Esophagus (tissue), 2 donors: Measurements from ENCODE around the gene BCAR3. TPM values are rescaled to one million over a fixed set of nuclear protein-coding genes. Genes with fewer than 3 reads are reported as not detected.

Source experiments
- H3K27ac ChIP-seq, 2 donors: one replicate each; pipeline ENCODE4 v1.5.1; 2013; ENCODE audit warnings: low read depth in 2 of 2, mild to moderate bottlenecking in 2 of 2, inconsistent platforms in 1 of 2, low read length in 1 of 2, moderate library complexity in 1 of 2
- H3K27me3 ChIP-seq, 2 donors: one replicate each; pipeline ENCODE4 v1.6.1; 2013; ENCODE audit warnings: low read length in 2 of 2, control low read depth in 1 of 2, mild to moderate bottlenecking in 1 of 2; ENCODE audit not compliant: insufficient read depth in 2 of 2, control insufficient read depth in 1 of 2
- H3K36me3 ChIP-seq, 2 donors: one replicate each; pipeline ENCODE4 v1.6.1; 2013; ENCODE audit warnings: low read length in 1 of 2; ENCODE audit not compliant: control insufficient read depth in 2 of 2, insufficient read depth in 2 of 2
- H3K4me1 ChIP-seq, 2 donors: one replicate each; pipeline ENCODE4 v1.6.1; 2013; ENCODE audit warnings: low read length in 1 of 2; ENCODE audit not compliant: control insufficient read depth in 2 of 2, insufficient read depth in 2 of 2
- H3K4me3 ChIP-seq, 2 donors: one replicate each; pipeline ENCODE4 v1.5.1; 2013; ENCODE audit warnings: low read length in 2 of 2, mild to moderate bottlenecking in 2 of 2, low read depth in 1 of 2, moderate library complexity in 1 of 2
- H3K9me3 ChIP-seq, 2 donors: one replicate each; pipeline ENCODE4 v1.6.1; 2013; ENCODE audit warnings: mild to moderate bottlenecking in 2 of 2, low read depth in 1 of 2, low read length in 1 of 2, moderate library complexity in 1 of 2; ENCODE audit not compliant: control insufficient read depth in 2 of 2, insufficient read depth in 1 of 2
- WGBS, 2 donors: extraction: QIAGEN DNeasy Blood & Tissue Kit; methylation state at CpG; one replicate each; pipeline ENCODE4 v1.1.7; 2013; 5-methylcytosine and 5-hydroxymethylcytosine counted together
- polyA plus RNA-seq, 2 donors: library from polyadenylated mRNA; stranded (reverse); fragments of 200-250 nt; gene quantifications; one replicate each; pipeline ENCODE4 v1.2.3, GENCODE V29; 2013
- donor health status: healthy with polysubstance abuse.
- donor health status: Bipolar disorder and iron deficiency.

The BCAR3 gene
- polyA plus RNA-seq, 2 donors = 7.5 to 9.4 TPM

GRCh38 chr1:93607814-93608186, 73.8 kb downstream of the BCAR3 start:
- 84 to 87% methylated on average over 5 of the region's 5 CpGs for WGBS, 2 donors
- H3K9me3 ChIP-seq = no peaks in the 10 kb centered on the region
- peak overlapping the region in 1 of 2 donors; percentile 24 for H3K27ac ChIP-seq
- no peak overlapping the region for H3K4me3 ChIP-seq
- H3K4me1 ChIP-seq = peaks cover 5 to 7% of the 10 kb centered on the region in 2 donors
- H3K36me3 ChIP-seq = no peaks in the 10 kb centered on the region
- H3K27me3 ChIP-seq = no peaks in the 10 kb centered on the region

DNA sequence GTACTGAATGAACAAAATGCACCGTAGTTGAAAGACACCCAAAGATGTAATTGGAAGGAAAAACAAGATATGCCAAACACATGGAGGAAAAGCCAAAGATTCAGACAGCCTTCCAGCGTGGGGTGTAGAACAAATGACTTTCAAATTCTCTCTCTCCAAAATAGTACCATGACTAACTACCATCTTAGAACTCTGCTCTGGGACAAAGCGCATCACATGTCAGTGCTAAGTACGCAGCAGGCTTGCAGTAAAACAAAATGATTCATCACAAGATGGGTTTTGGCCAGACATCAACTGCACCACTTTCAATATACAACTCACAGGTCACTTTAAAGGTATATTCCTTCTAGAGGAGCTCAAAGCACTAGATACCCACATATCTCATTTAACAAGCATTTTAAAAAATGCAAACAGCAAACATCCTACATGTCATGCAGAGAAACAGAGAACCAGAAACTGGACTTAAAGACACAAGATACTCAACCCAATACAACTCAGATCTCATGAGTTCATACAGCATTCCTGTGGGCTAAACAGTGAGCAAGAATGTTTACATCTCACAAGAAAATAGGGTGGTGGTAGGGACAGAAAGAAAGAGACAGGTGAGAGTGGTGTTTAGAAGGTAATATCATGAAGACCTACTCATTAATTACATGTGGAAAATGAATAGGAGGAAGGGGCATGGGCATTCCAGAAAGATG, 75.7 kb downstream of the BCAR3 start:
- peaks cover 5 to 7% of the 10 kb centered on the region in 2 donors for H3K4me1 ChIP-seq

DNA sequence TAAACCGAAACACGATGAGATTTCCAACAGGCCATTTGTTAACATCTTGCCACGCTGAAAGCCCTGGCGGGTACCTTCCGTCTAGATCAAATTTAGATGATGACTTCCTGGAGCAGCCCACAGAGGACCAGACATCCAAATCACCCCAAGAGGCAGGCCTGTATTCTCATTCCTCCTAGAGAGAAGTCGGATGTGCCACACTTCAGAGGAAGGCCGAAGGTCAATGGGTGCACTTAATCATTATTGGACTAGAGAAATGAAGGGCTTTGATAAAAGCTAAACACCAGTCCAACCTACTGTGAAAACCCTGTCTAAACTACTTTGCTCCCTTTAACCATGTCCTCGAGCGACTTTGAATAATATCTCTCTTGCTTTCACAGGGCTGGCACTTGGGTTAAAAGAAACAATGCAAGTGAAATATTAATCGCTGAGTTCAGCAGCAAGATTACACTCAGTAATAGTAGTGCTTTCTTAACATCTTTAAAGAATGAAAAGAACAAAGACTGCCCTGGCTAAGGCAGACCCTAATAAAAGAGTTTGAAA, 76.5 kb downstream of the BCAR3 start:
- 77 to 88% methylated on average over 10 of the region's 10 CpGs for WGBS, 2 donors
- H3K36me3 ChIP-seq = no peaks in the 10 kb centered on the region
- no peaks in the 10 kb centered on the region for H3K27me3 ChIP-seq
- no peaks in the 10 kb centered on the region for H3K9me3 ChIP-seq
- no peak overlapping the region for H3K27ac ChIP-seq
- no peak overlapping the region for H3K4me3 ChIP-seq
- H3K4me1 ChIP-seq = peaks cover 5 to 7% of the 10 kb centered on the region in 2 donors

More for the DNA sequence above, 75.7 kb downstream of the BCAR3 start:
- no peak overlapping the region for H3K27ac ChIP-seq
- H3K27me3 ChIP-seq = no peaks in the 10 kb centered on the region
- no peaks in the 10 kb centered on the region for H3K36me3 ChIP-seq
- 38 to 52% methylated on average over 4 of the region's 4 CpGs for WGBS, 2 donors
- H3K9me3 ChIP-seq = no peaks in the 10 kb centered on the region
- no peak overlapping the region for H3K4me3 ChIP-seq

GRCh38 chr1:93604411-93604810, 77.2 kb downstream of the BCAR3 start:
- Histone ChIP-seq H3K27me3 (no peaks in the 10 kb centered on the region), H3K9me3 (no peaks in the 10 kb centered on the region), H3K27ac (no peak overlapping the region), H3K4me1 (peaks cover 5 to 8% of the 10 kb centered on the region in 2 donors), H3K36me3 (no peaks in the 10 kb centered on the region), H3K4me3 (no peak overlapping the region)
- 51 to 65% methylated on average over 1 of the region's 1 CpG for WGBS, 2 donors

- Histone ChIP-seq H3K9me3 (no peaks in the 10 kb centered on the region), H3K4me3 (no peak overlapping the region), H3K36me3 (no peaks in the 10 kb centered on the region), H3K27me3 (no peaks in the 10 kb centered on the region), H3K4me1 (peaks cover 5 to 14% of the 10 kb centered on the region in 2 donors), H3K27ac (no peak overlapping the region)
- 66 to 74% methylated on average over 4 of the region's 4 CpGs for WGBS, 2 donors
Measured at GRCh38 chr1:93603601-93604000, 78.0 kb downstream of the BCAR3 start.

DNA sequence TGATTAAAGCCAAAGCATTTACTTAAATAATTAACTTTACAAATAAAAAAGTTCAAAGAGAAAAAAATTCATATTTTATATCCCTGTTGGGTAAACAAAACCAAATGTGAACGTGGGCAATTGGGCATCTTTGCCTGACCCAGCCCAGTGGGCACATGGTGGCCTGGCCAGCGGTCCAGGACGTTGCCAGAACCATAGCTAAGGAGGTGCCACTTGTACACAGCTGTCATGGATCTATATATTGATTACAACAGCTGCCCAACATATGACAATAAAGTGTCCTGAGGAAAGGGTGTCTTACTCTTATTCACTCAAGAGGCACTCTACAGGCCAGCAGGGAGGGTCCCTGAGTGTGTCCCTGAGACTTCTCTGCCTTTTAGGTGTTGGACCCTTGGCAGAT, 78.5 kb downstream of the BCAR3 start:
- H3K4me3 ChIP-seq = no peak overlapping the region
- peaks cover under 1 to 14% of the 10 kb centered on the region in 2 donors for H3K4me1 ChIP-seq
- 78 to 82% methylated on average over 3 of the region's 3 CpGs for WGBS, 2 donors
- H3K27me3 ChIP-seq = no peaks in the 10 kb centered on the region
- no peaks in the 10 kb centered on the region for H3K9me3 ChIP-seq
- no peak overlapping the region for H3K27ac ChIP-seq
- no peaks in the 10 kb centered on the region for H3K36me3 ChIP-seq

GRCh38 chr1:93602101-93602500, 79.5 kb downstream of the BCAR3 start:
- Histone ChIP-seq H3K27ac (no peak overlapping the region), H3K27me3 (no peaks in the 10 kb centered on the region), H3K4me1 (peaks cover 3 to 14% of the 10 kb centered on the region in 2 donors), H3K4me3 (no peak overlapping the region), H3K36me3 (no peaks in the 10 kb centered on the region), H3K9me3 (no peaks in the 10 kb centered on the region)
- WGBS, 2 donors = 88 to 92% methylated on average over 4 of the region's 4 CpGs

- no peaks in the 10 kb centered on the region for H3K9me3 ChIP-seq
- no peaks in the 10 kb centered on the region for H3K36me3 ChIP-seq
- no peaks in the 10 kb centered on the region for H3K27me3 ChIP-seq
- peaks cover 3 to 14% of the 10 kb centered on the region in 2 donors for H3K4me1 ChIP-seq
- no peak overlapping the region for H3K4me3 ChIP-seq
- WGBS, 2 donors = 72 to 74% methylated on average over 1 of the region's 1 CpG
- no peak overlapping the region for H3K27ac ChIP-seq
Measured at GRCh38 chr1:93601686-93602085, 80.0 kb downstream of the BCAR3 start.

- H3K27me3 ChIP-seq = no peaks in the 10 kb centered on the region
- H3K27ac ChIP-seq = no peak overlapping the region
- 72 to 83% methylated on average over 2 of the region's 2 CpGs for WGBS, 2 donors
- H3K4me3 ChIP-seq = no peak overlapping the region
- H3K9me3 ChIP-seq = no peaks in the 10 kb centered on the region
- H3K4me1 ChIP-seq = peaks cover 3 to 14% of the 10 kb centered on the region in 2 donors
- no peaks in the 10 kb centered on the region for H3K36me3 ChIP-seq
Measured at GRCh38 chr1:93600663-93601062, 81.0 kb downstream of the BCAR3 start.

- 92 to 96% methylated on average over 6 of the region's 6 CpGs for WGBS, 2 donors
- Histone ChIP-seq H3K4me3 (no peak overlapping the region), H3K9me3 (no peaks in the 10 kb centered on the region), H3K27ac (peak overlapping the region in 1 of 2 donors; percentile 22), H3K27me3 (no peaks in the 10 kb centered on the region), H3K4me1 (peaks cover 3 to 12% of the 10 kb centered on the region in 2 donors), H3K36me3 (no peaks in the 10 kb centered on the region)
Measured at GRCh38 chr1:93599479-93599878, 82.2 kb downstream of the BCAR3 start.
